Epithelial cell of proximal tubule (primary cell): Measurements from ENCODE around the gene NPVF. TPM values are rescaled to one million over a fixed set of nuclear protein-coding genes. Genes with fewer than 3 reads are reported as not detected.

Source experiments
- DNase-seq: peaks from one replicate; pipeline ENCODE4 v3.0.0-alpha.2; 2011; ENCODE audit warnings: low read depth
- H3K4me3 ChIP-seq: 2 replicates; pipeline ENCODE4 v1.5.1; 2011; ENCODE audit warnings: low read depth, mild to moderate bottlenecking, low read length
- CTCF ChIP-seq: conservative IDR thresholded peaks from 2 replicates; pipeline ENCODE4 v1.5.1; 2012; ENCODE audit warnings: low read depth, mild to moderate bottlenecking, low read length
- total RNA-seq: library from RNA; depleted of rRNA; stranded (reverse); fragments of >200 nt; gene quantifications from 2 replicates; pipeline ENCODE4 v1.2.3, GENCODE V29; 2015

Gene NPVF
- total RNA-seq, 1 donor from 2014 or later: not detected

GRCh38 chr7:25259487-25260243 lies 31.4 kb upstream of the NPVF start:
- H3K4me3 ChIP-seq: no peak overlapping the region
- peak; percentile 12 for DNase-seq
- TF ChIP-seq CTCF: peak; percentile 94

GRCh38 chr7:25256333-25256819 lies 28.1 kb upstream of the NPVF start:
- H3K4me3 ChIP-seq: no peak overlapping the region
- no peak for TF ChIP-seq CTCF

GRCh38 chr7:25255611-25256332 lies 27.5 kb upstream of the NPVF start:
- no peak overlapping the region for H3K4me3 ChIP-seq
- DNase-seq: no peak
- no peak for TF ChIP-seq CTCF

More at GRCh38 chr7:25256333-25256819, 28.1 kb upstream of the NPVF start:
- no peak for DNase-seq

- DNase-seq: no peak
- H3K4me3 ChIP-seq: no peak overlapping the region
- TF ChIP-seq CTCF: no peak
These were observed 26.3 kb upstream of the NPVF start for GRCh38 chr7:25254604-25255003.

- no peak overlapping the region for H3K4me3 ChIP-seq
- no peak for TF ChIP-seq CTCF
- no peak for DNase-seq
These were observed 25.4 kb upstream of the NPVF start for GRCh38 chr7:25253714-25254113.

- DNase-seq: no peak
- no peak overlapping the region for H3K4me3 ChIP-seq
- no peak for TF ChIP-seq CTCF
These were observed 22.1 kb upstream of the NPVF start for GRCh38 chr7:25250386-25250785.

- TF ChIP-seq CTCF: no peak
- no peak for DNase-seq
- no peak overlapping the region for H3K4me3 ChIP-seq
These were observed 21.5 kb upstream of the NPVF start for GRCh38 chr7:25249772-25250171.
